WTC11 (cell line): ENCODE data around the gene RUFY3. TPM values are rescaled to one million over a fixed set of nuclear protein-coding genes. Genes with fewer than 3 reads are reported as not detected.
"Not testable (repeated sequence)": the region's sequence is repeated elsewhere in the genome, so short reads cannot be mapped to it uniquely, and the experiment has no call there.

ENCODE experiments used
- ATAC-seq: fragments of 200-7000 bp; cut with Tn5 transposase; 2 replicates; pipeline ENCODE4 v1.10.0; 2021; ENCODE audit warnings: mild to moderate bottlenecking, moderate library complexity
- CTCF ChIA-PET: fragments of 300-600 bp; sonication (Branson Sonifier 250); formaldehyde crosslinking; loops from one replicate; lab custom pipeline; 2021; ENCODE audit warnings: antibody characterized with exemption; lab: Charles Lee
- POLR2A ChIA-PET: fragments of 350-600 bp; sonication (Branson Sonifier 250); formaldehyde crosslinking; loops from one replicate; lab custom pipeline; 2021; ENCODE audit warnings: antibody characterized with exemption; lab: Charles Lee
- DNase-seq: peaks from one replicate; pipeline ENCODE4 v3.0.0; 2021; ENCODE audit warnings: low spot score
- H3K27ac Mint-ChIP-seq: 2 replicates; pipeline ENCODE4 v1.8.0; 2021; ENCODE audit warnings: mixed read lengths
- H3K27me3 Mint-ChIP-seq: 2 replicates; pipeline ENCODE4 v1.8.0; 2021; ENCODE audit warnings: low read depth, mild to moderate bottlenecking, moderate library complexity, mixed read lengths
- H3K36me3 Mint-ChIP-seq: 2 replicates; pipeline ENCODE4 v1.8.0; 2021; ENCODE audit warnings: mixed read lengths
- H3K4me1 Mint-ChIP-seq: 2 replicates; pipeline ENCODE4 v1.8.0; 2022; ENCODE audit warnings: mixed read lengths
- H3K4me3 Mint-ChIP-seq: 2 replicates; pipeline ENCODE4 v1.8.0; 2021; ENCODE audit warnings: mild to moderate bottlenecking, moderate library complexity, mixed read lengths
- H3K9me3 Mint-ChIP-seq: 2 replicates; pipeline ENCODE4 v1.8.0; 2021; ENCODE audit warnings: mixed read lengths
- ATF3 ChIP-seq: sonication (generic); formaldehyde crosslinking; conservative IDR thresholded peaks from 2 replicates; pipeline ENCODE4 v1.8.1; 2022; ENCODE audit warnings: mild to moderate bottlenecking, missing genetic modification reagents
- CBFB ChIP-seq: sonication (generic); formaldehyde crosslinking; IDR thresholded peaks from 2 replicates; pipeline ENCODE4 v1.8.1; 2022; ENCODE audit warnings: mild to moderate bottlenecking, low read depth, missing genetic modification reagents
- CDX4 ChIP-seq: fragments of 250-450 bp; sonication (Bioruptor Pico); IDR thresholded peaks from 2 replicates; pipeline ENCODE4 v1.9.0; 2021; ENCODE audit warnings: moderate library complexity, mild to moderate bottlenecking, inconsistent platforms, borderline replicate concordance
- CTCF ChIP-seq: fragments of 200-600 bp; IDR thresholded peaks from 2 replicates; pipeline ENCODE4 v1.8.0; 2022; ENCODE audit warnings: antibody characterized with exemption
- ELF4 ChIP-seq: sonication (generic); formaldehyde crosslinking; IDR thresholded peaks from 2 replicates; pipeline ENCODE4 v1.8.1; 2022; ENCODE audit warnings: low read depth, mild to moderate bottlenecking, moderate library complexity, missing genetic modification reagents
- EMX1 ChIP-seq: fragments of 250-450 bp; sonication (Bioruptor Pico); IDR thresholded peaks from 2 replicates; pipeline ENCODE4 v1.8.0; 2021; ENCODE audit warnings: mild to moderate bottlenecking
- GRHL2 ChIP-seq: fragments of 250-450 bp; sonication (Bioruptor Pico); IDR thresholded peaks from 2 replicates; pipeline ENCODE4 v1.8.0; 2022; ENCODE audit warnings: mild to moderate bottlenecking, moderate library complexity; ENCODE audit not compliant: insufficient replicate concordance, severe bottlenecking
- HMGXB4 ChIP-seq: sonication (generic); formaldehyde crosslinking; IDR thresholded peaks from 2 replicates; pipeline ENCODE4 v1.8.1; 2023; ENCODE audit warnings: mild to moderate bottlenecking, moderate library complexity, missing genetic modification reagents
- MXD4 ChIP-seq: fragments of 250-450 bp; sonication (Bioruptor Pico); IDR thresholded peaks from 2 replicates; pipeline ENCODE4 v1.8.0; 2021; ENCODE audit warnings: mild to moderate bottlenecking, moderate library complexity, borderline replicate concordance
- NFE2L1 ChIP-seq: sonication (generic); formaldehyde crosslinking; IDR thresholded peaks from 2 replicates; pipeline ENCODE4 v1.8.1; 2023; ENCODE audit warnings: missing genetic modification reagents
- NFYB ChIP-seq: sonication (generic); formaldehyde crosslinking; conservative IDR thresholded peaks from 2 replicates; pipeline ENCODE4 v1.8.0; 2022; ENCODE audit warnings: low read depth, missing genetic modification reagents
- NR1H2 ChIP-seq: sonication (generic); formaldehyde crosslinking; IDR thresholded peaks from 2 replicates; pipeline ENCODE4 v1.9.0; 2021; ENCODE audit warnings: mild to moderate bottlenecking, moderate library complexity, missing genetic modification reagents
- ZBTB43 ChIP-seq: sonication (generic); formaldehyde crosslinking; IDR thresholded peaks from 2 replicates; pipeline ENCODE4 v1.8.1; 2023; ENCODE audit warnings: mild to moderate bottlenecking, missing genetic modification reagents
- ZMAT4 ChIP-seq: fragments of 250-450 bp; sonication (Bioruptor Pico); IDR thresholded peaks from 2 replicates; pipeline ENCODE4 v1.9.0; 2021; ENCODE audit warnings: mild to moderate bottlenecking
- ZNF232 ChIP-seq: sonication (generic); formaldehyde crosslinking; IDR thresholded peaks from 2 replicates; pipeline ENCODE4 v1.8.0; 2022; ENCODE audit warnings: mild to moderate bottlenecking, missing genetic modification reagents
- total RNA-seq: library from RNA; stranded (reverse); gene quantifications from 3 replicates; pipeline ENCODE4 v1.2.3, GENCODE V29; 2021
- TF ChIP-seq, protein P1 (sequence below): sonication (generic); formaldehyde crosslinking; IDR thresholded peaks from 2 replicates; pipeline ENCODE4 v1.8.1; 2023; ENCODE audit warnings: mild to moderate bottlenecking, missing genetic modification reagents, borderline replicate concordance
- TF ChIP-seq, protein P2 (sequence below): fragments of 250-450 bp; sonication (Bioruptor Pico); IDR thresholded peaks from 2 replicates; pipeline ENCODE4 v1.9.0; 2021; ENCODE audit warnings: mild to moderate bottlenecking, borderline replicate concordance

Gene RUFY3
- total RNA-seq, 1 experiment from 2014 or later, result 49.0 TPM

GRCh38 chr4:70694633-70695032, 27.1 kb upstream of the RUFY3 start:
- ATAC-seq, H3K9me3 Mint-ChIP-seq, POLR2A ChIA-PET, CTCF ChIA-PET, H3K27ac Mint-ChIP-seq, H3K4me3 Mint-ChIP-seq, H3K27me3 Mint-ChIP-seq, DNase-seq: not testable (repeated sequence)
- Mint-ChIP-seq H3K4me1 (peaks cover 14% of the 10 kb centered on the region), H3K36me3 (peaks cover 12% of the 10 kb centered on the region)

- POLR2A ChIA-PET, H3K27ac Mint-ChIP-seq, H3K36me3 Mint-ChIP-seq, H3K4me3 Mint-ChIP-seq, CTCF ChIA-PET, ATAC-seq, DNase-seq, H3K27me3 Mint-ChIP-seq, H3K9me3 Mint-ChIP-seq, H3K4me1 Mint-ChIP-seq: not testable (repeated sequence)
These were observed 23.3 kb upstream of the RUFY3 start for GRCh38 chr4:70698435-70698834.

DNA sequence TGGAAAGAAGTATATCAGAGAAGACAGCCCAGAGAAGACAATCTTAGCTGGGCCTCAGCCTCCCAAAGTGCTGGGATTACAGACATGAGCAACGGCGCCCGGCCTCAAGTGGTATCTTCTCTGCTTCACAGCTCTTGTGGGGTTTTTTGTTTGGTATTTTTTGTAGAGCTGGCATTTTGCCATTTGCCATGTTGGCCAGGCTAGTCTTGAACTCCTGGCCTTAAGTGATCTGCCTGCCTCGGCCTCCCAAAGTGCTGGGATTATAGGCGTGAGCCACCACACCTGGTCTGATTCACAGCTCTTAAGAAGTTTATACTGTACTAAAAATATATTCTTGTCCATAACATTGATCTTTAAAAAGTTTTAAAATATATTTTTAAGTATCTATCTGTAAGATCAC, 21.1 kb upstream of the RUFY3 start:
- no peaks in the 10 kb centered on the region for H3K36me3 Mint-ChIP-seq
- H3K4me3 Mint-ChIP-seq, result no peak overlapping the region
- TF ChIP-seq, protein P1, sequence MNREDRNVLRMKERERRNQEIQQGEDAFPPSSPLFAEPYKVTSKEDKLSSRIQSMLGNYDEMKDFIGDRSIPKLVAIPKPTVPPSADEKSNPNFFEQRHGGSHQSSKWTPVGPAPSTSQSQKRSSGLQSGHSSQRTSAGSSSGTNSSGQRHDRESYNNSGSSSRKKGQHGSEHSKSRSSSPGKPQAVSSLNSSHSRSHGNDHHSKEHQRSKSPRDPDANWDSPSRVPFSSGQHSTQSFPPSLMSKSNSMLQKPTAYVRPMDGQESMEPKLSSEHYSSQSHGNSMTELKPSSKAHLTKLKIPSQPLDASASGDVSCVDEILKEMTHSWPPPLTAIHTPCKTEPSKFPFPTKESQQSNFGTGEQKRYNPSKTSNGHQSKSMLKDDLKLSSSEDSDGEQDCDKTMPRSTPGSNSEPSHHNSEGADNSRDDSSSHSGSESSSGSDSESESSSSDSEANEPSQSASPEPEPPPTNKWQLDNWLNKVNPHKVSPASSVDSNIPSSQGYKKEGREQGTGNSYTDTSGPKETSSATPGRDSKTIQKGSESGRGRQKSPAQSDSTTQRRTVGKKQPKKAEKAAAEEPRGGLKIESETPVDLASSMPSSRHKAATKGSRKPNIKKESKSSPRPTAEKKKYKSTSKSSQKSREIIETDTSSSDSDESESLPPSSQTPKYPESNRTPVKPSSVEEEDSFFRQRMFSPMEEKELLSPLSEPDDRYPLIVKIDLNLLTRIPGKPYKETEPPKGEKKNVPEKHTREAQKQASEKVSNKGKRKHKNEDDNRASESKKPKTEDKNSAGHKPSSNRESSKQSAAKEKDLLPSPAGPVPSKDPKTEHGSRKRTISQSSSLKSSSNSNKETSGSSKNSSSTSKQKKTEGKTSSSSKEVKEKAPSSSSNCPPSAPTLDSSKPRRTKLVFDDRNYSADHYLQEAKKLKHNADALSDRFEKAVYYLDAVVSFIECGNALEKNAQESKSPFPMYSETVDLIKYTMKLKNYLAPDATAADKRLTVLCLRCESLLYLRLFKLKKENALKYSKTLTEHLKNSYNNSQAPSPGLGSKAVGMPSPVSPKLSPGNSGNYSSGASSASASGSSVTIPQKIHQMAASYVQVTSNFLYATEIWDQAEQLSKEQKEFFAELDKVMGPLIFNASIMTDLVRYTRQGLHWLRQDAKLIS (CRISPR knock-in tag), result no peak
- TF ChIP-seq CTCF (no peak), ELF4 (CRISPR knock-in tag) (no peak), NFYB (CRISPR knock-in tag) (no peak), ZBTB43 (CRISPR knock-in tag) (no peak), NFE2L1 (no peak), NR1H2 (no peak), ZNF232 (no peak), CDX4 (no peak), EMX1 (CRISPR knock-in tag) (no peak), ATF3 (CRISPR knock-in tag) (no peak), MXD4 (CRISPR knock-in tag) (no peak), GRHL2 (CRISPR knock-in tag) (no peak), HMGXB4 (no peak), CBFB (CRISPR knock-in tag) (no peak), ZMAT4 (CRISPR knock-in tag) (no peak)
- TF ChIP-seq, protein P2, sequence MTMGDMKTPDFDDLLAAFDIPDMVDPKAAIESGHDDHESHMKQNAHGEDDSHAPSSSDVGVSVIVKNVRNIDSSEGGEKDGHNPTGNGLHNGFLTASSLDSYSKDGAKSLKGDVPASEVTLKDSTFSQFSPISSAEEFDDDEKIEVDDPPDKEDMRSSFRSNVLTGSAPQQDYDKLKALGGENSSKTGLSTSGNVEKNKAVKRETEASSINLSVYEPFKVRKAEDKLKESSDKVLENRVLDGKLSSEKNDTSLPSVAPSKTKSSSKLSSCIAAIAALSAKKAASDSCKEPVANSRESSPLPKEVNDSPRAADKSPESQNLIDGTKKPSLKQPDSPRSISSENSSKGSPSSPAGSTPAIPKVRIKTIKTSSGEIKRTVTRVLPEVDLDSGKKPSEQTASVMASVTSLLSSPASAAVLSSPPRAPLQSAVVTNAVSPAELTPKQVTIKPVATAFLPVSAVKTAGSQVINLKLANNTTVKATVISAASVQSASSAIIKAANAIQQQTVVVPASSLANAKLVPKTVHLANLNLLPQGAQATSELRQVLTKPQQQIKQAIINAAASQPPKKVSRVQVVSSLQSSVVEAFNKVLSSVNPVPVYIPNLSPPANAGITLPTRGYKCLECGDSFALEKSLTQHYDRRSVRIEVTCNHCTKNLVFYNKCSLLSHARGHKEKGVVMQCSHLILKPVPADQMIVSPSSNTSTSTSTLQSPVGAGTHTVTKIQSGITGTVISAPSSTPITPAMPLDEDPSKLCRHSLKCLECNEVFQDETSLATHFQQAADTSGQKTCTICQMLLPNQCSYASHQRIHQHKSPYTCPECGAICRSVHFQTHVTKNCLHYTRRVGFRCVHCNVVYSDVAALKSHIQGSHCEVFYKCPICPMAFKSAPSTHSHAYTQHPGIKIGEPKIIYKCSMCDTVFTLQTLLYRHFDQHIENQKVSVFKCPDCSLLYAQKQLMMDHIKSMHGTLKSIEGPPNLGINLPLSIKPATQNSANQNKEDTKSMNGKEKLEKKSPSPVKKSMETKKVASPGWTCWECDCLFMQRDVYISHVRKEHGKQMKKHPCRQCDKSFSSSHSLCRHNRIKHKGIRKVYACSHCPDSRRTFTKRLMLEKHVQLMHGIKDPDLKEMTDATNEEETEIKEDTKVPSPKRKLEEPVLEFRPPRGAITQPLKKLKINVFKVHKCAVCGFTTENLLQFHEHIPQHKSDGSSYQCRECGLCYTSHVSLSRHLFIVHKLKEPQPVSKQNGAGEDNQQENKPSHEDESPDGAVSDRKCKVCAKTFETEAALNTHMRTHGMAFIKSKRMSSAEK (CRISPR knock-in tag), result no peak
- ATAC-seq (no peak), DNase-seq (no peak)
- peaks cover 5% of the 10 kb centered on the region for H3K4me1 Mint-ChIP-seq
- H3K27me3 Mint-ChIP-seq, result peaks cover 3% of the 10 kb centered on the region; the same call in 1 of the 2 replicates
- ChIA-PET POLR2A (no interaction called here), CTCF (interaction anchor here (1.4 kb wide), 1 partner anchor 13 kb away, joined by 3 read pairs; no protein-coding TSS in a partner anchor)
- no peaks in the 10 kb centered on the region for H3K9me3 Mint-ChIP-seq
- H3K27ac Mint-ChIP-seq, result no peak overlapping the region
